ENCODE data around the gene AMBRA1.

AMBRA1 gene

GRCh38 chr11:46609386-46609785 lies 15.6 kb upstream of the AMBRA1 start:
- H3K27ac ChIP-seq, result no peak overlapping the region
- H3K27me3 ChIP-seq (ENCODE audit: control insufficient read depth, insufficient read depth, low read length), result no peaks in the 10 kb centered on the region
- H3K9ac ChIP-seq, result no peak overlapping the region
- no peak overlapping the region for H3K4me2 ChIP-seq (ENCODE audit: low read length)
- no peaks in the 10 kb centered on the region for H3K36me3 ChIP-seq (ENCODE audit: control insufficient read depth, insufficient read depth, low read length)
- H3K9me3 ChIP-seq (ENCODE audit: control insufficient read depth, low read length), result no peaks in the 10 kb centered on the region
- no peaks in the 10 kb centered on the region for H3K4me1 ChIP-seq
- H3K79me2 ChIP-seq, result no peaks in the 10 kb centered on the region
- no peak overlapping the region for H3K4me3 ChIP-seq (ENCODE audit: low read depth, low read length)
- no peak overlapping the region for H2AFZ ChIP-seq
- no peak for TF ChIP-seq CTCF (IDR thresholded peaks at IDR 0.05)

GRCh38 chr11:46607516-46607915 lies 13.7 kb upstream of the AMBRA1 start:
- Histone ChIP-seq H3K9me3 (ENCODE audit: control insufficient read depth, low read length) (no peaks in the 10 kb centered on the region), H2AFZ (no peak overlapping the region), H3K4me2 (ENCODE audit: low read length) (no peak overlapping the region), H3K4me1 (no peaks in the 10 kb centered on the region), H3K27me3 (ENCODE audit: control insufficient read depth, insufficient read depth, low read length) (no peaks in the 10 kb centered on the region), H3K9ac (no peak overlapping the region), H3K27ac (no peak overlapping the region), H3K79me2 (no peaks in the 10 kb centered on the region), H3K4me3 (ENCODE audit: low read depth, low read length) (no peak overlapping the region), H3K36me3 (ENCODE audit: control insufficient read depth, insufficient read depth, low read length) (no peaks in the 10 kb centered on the region)
- TF ChIP-seq CTCF (IDR thresholded peaks at IDR 0.05), result no peak

GRCh38 chr11:46604796-46605195 lies 11.0 kb upstream of the AMBRA1 start:
- Histone ChIP-seq H3K9me3 (ENCODE audit: control insufficient read depth, low read length) (no peaks in the 10 kb centered on the region), H3K27me3 (ENCODE audit: control insufficient read depth, insufficient read depth, low read length) (no peaks in the 10 kb centered on the region), H2AFZ (no peak overlapping the region), H3K4me2 (ENCODE audit: low read length) (no peak overlapping the region), H3K79me2 (no peaks in the 10 kb centered on the region), H3K4me3 (ENCODE audit: low read depth, low read length) (no peak overlapping the region), H3K27ac (no peak overlapping the region), H3K9ac (no peak overlapping the region), H3K36me3 (ENCODE audit: control insufficient read depth, insufficient read depth, low read length) (no peaks in the 10 kb centered on the region), H3K4me1 (peaks cover 4% of the 10 kb centered on the region)
- TF ChIP-seq CTCF (IDR thresholded peaks at IDR 0.05), result no peak

- H3K4me1 ChIP-seq, result peaks cover 4% of the 10 kb centered on the region
- no peak overlapping the region for H3K9ac ChIP-seq
- no peak overlapping the region for H2AFZ ChIP-seq
- H3K9me3 ChIP-seq (ENCODE audit: control insufficient read depth, low read length), result no peaks in the 10 kb centered on the region
- H3K79me2 ChIP-seq, result no peaks in the 10 kb centered on the region
- H3K4me2 ChIP-seq (ENCODE audit: low read length), result no peak overlapping the region
- no peak for TF ChIP-seq CTCF (IDR thresholded peaks at IDR 0.05)
- H3K27me3 ChIP-seq (ENCODE audit: control insufficient read depth, insufficient read depth, low read length), result no peaks in the 10 kb centered on the region
- H3K27ac ChIP-seq, result no peak overlapping the region
- H3K4me3 ChIP-seq (ENCODE audit: low read depth, low read length), result no peak overlapping the region
- no peaks in the 10 kb centered on the region for H3K36me3 ChIP-seq (ENCODE audit: control insufficient read depth, insufficient read depth, low read length)
Observed at GRCh38 chr11:46603704-46604308, 10.0 kb upstream of the AMBRA1 start.

- Histone ChIP-seq H3K27me3 (ENCODE audit: control insufficient read depth, insufficient read depth, low read length) (no peaks in the 10 kb centered on the region), H3K4me1 (peaks cover 4% of the 10 kb centered on the region), H3K4me2 (ENCODE audit: low read length) (no peak overlapping the region), H3K9me3 (ENCODE audit: control insufficient read depth, low read length) (no peaks in the 10 kb centered on the region), H3K4me3 (ENCODE audit: low read depth, low read length) (no peak overlapping the region), H3K36me3 (ENCODE audit: control insufficient read depth, insufficient read depth, low read length) (no peaks in the 10 kb centered on the region), H2AFZ (no peak overlapping the region), H3K79me2 (no peaks in the 10 kb centered on the region), H3K9ac (no peak overlapping the region), H3K27ac (no peak overlapping the region)
- no peak for TF ChIP-seq CTCF (IDR thresholded peaks at IDR 0.05)
Observed at GRCh38 chr11:46601129-46601528, 7.3 kb upstream of the AMBRA1 start.
